Gastrocnemius medialis (tissue), 4 donors: ENCODE data around the gene BMI1.

ENCODE experiments used
- POLR2A ChIP-seq, 2 donors: fragments of 450-650 bp; IDR thresholded peaks; one replicate each; pipeline ENCODE4 v1.6.1; 2017; ENCODE audit warnings: antibody characterized with exemption in 2 of 2, mild to moderate bottlenecking in 2 of 2, moderate library complexity in 2 of 2
- TF ChIP-seq, protein P1 (sequence below), 5 experiments: fragments of 450-650 bp in 3 of 5; fragments of 200-600 bp in 2 of 5; sonication (generic) in 2 of 5; IDR thresholded peaks in 4 of 5; conservative IDR thresholded peaks in 1 of 5; 1 replicate in 4 of 5; 2 replicates in 1 of 5; pipeline ENCODE4 v1.5.1; 2016 to 2019; ENCODE audit warnings: antibody characterized with exemption in 5 of 5, mild to moderate bottlenecking in 3 of 5, moderate library complexity in 3 of 5

- no peak for TF ChIP-seq POLR2A (IDR thresholded peaks at IDR 0.05)
- TF ChIP-seq, protein P1, sequence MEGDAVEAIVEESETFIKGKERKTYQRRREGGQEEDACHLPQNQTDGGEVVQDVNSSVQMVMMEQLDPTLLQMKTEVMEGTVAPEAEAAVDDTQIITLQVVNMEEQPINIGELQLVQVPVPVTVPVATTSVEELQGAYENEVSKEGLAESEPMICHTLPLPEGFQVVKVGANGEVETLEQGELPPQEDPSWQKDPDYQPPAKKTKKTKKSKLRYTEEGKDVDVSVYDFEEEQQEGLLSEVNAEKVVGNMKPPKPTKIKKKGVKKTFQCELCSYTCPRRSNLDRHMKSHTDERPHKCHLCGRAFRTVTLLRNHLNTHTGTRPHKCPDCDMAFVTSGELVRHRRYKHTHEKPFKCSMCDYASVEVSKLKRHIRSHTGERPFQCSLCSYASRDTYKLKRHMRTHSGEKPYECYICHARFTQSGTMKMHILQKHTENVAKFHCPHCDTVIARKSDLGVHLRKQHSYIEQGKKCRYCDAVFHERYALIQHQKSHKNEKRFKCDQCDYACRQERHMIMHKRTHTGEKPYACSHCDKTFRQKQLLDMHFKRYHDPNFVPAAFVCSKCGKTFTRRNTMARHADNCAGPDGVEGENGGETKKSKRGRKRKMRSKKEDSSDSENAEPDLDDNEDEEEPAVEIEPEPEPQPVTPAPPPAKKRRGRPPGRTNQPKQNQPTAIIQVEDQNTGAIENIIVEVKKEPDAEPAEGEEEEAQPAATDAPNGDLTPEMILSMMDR (IDR thresholded peaks at IDR 0.05 in 4 of 5, conservative IDR thresholded peaks at IDR 0.05 in 1 of 5) = no peak
Measured at GRCh38 chr10:22314852-22315251, 6.0 kb upstream of the BMI1 start.
